Ovary (tissue), 3 donors: ENCODE results near the gene ZNF597.

ENCODE experiments used
- CTCF ChIP-seq, 3 donors: fragments of 450-650 bp in 2 of 3; fragments of 200-600 bp in 1 of 3; IDR thresholded peaks; one replicate each; pipeline versions ENCODE4 v1.5.1 to v1.8.0; 2016 to 2022; ENCODE audit warnings: antibody characterized with exemption in 3 of 3, mild to moderate bottlenecking in 1 of 3
- EP300 ChIP-seq: sonication (generic); formaldehyde crosslinking; IDR thresholded peaks from one replicate; pipeline ENCODE4 v1.6.1; 2017; ENCODE audit warnings: antibody characterized with exemption
- donor health status: DM: no; HTN: no; CAD: no.

- peak in 1 of 3 donors; percentile 23 for TF ChIP-seq CTCF (IDR thresholded peaks at IDR 0.05)
- no peak for TF ChIP-seq EP300
Observed at GRCh38 chr16:3400779-3401688, 42.3 kb downstream of the ZNF597 start, which contains the start of the genes ZNF174 and ZSCAN32.
